H9 (cell line): Measurements from ENCODE around the gene EXOC8. TPM values are rescaled to one million over a fixed set of nuclear protein-coding genes. Genes with fewer than 3 reads are reported as not detected.

Experiments used
- DNase-seq: peaks from one replicate; pipeline ENCODE4 v3.0.0-alpha.2; 2017
- H2AFZ ChIP-seq: one replicate; pipeline ENCODE4 v1.6.1; 2013; ENCODE audit warnings: mild to moderate bottlenecking, low read length, control low read depth, moderate library complexity
- H2AK5ac ChIP-seq: 2 replicates; pipeline ENCODE4 v1.6.1; 2013; ENCODE audit warnings: low read length, control low read depth, mixed read lengths; ENCODE audit not compliant: insufficient read length
- H2BK120ac ChIP-seq: one replicate; pipeline ENCODE4 v1.6.1; 2013; ENCODE audit warnings: low read depth, mild to moderate bottlenecking, low read length, control low read depth, inconsistent platforms; ENCODE audit not compliant: poor library complexity, severe bottlenecking
- H2BK12ac ChIP-seq: 2 replicates; pipeline ENCODE4 v1.6.1; 2013; ENCODE audit warnings: low read length, control low read depth, mixed read lengths, low read depth; ENCODE audit not compliant: insufficient read length
- H2BK15ac ChIP-seq: 2 replicates; pipeline ENCODE4 v1.6.1; 2013; ENCODE audit warnings: low read depth, low read length, control low read depth
- H2BK20ac ChIP-seq: one replicate; pipeline ENCODE4 v1.6.1; 2013; ENCODE audit warnings: low read depth, mild to moderate bottlenecking, low read length, control low read depth, inconsistent platforms; ENCODE audit not compliant: poor library complexity, severe bottlenecking
- H2BK5ac ChIP-seq: 2 replicates; pipeline ENCODE4 v1.6.1; 2013; ENCODE audit warnings: low read length, control low read depth, mixed read lengths; ENCODE audit not compliant: insufficient read length
- H3K14ac ChIP-seq: 2 replicates; pipeline ENCODE4 v1.6.1; 2013; ENCODE audit warnings: low read length, control low read depth; ENCODE audit not compliant: insufficient read depth
- H3K18ac ChIP-seq: 2 replicates; pipeline ENCODE4 v1.6.1; 2013; ENCODE audit warnings: low read depth, mild to moderate bottlenecking, mixed read lengths, low read length, control low read depth; ENCODE audit not compliant: insufficient read length
- H3K23ac ChIP-seq: 2 replicates; pipeline ENCODE4 v1.6.1; 2013; ENCODE audit warnings: low read length, control low read depth, mixed read lengths, low read depth; ENCODE audit not compliant: insufficient read length
- H3K23me2 ChIP-seq: 2 replicates; pipeline ENCODE4 v1.6.1; 2013; ENCODE audit warnings: low read depth, mild to moderate bottlenecking, mixed read lengths, low read length, control low read depth; ENCODE audit not compliant: insufficient read length, poor library complexity, severe bottlenecking
- H3K27ac ChIP-seq: 2 replicates; pipeline ENCODE4 v1.5.1; 2013; ENCODE audit warnings: low read length, control low read depth, mixed read lengths, low read depth; ENCODE audit not compliant: insufficient read length
- H3K27me3 ChIP-seq: 2 replicates; pipeline ENCODE4 v1.6.1; 2013; ENCODE audit warnings: low read length, control low read depth, inconsistent platforms; ENCODE audit not compliant: insufficient read depth
- H3K4ac ChIP-seq: 2 replicates; pipeline ENCODE4 v1.6.1; 2013; ENCODE audit warnings: low read depth, mild to moderate bottlenecking, control low read depth, inconsistent platforms, low read length, moderate library complexity
- H3K4me1 ChIP-seq: 2 replicates; pipeline ENCODE4 v1.6.1; 2013; ENCODE audit warnings: low read length, control low read depth, inconsistent platforms; ENCODE audit not compliant: insufficient read depth
- H3K4me2 ChIP-seq: 2 replicates; pipeline ENCODE4 v1.6.1; 2013; ENCODE audit warnings: low read length, control low read depth, mixed read lengths; ENCODE audit not compliant: insufficient read length, insufficient read depth
- H3K56ac ChIP-seq: 2 replicates; pipeline ENCODE4 v1.6.1; 2013; ENCODE audit warnings: low read depth, mild to moderate bottlenecking, mixed read lengths, low read length, control low read depth; ENCODE audit not compliant: insufficient read length
- H3K79me1 ChIP-seq: 2 replicates; pipeline ENCODE4 v1.6.1; 2013; ENCODE audit warnings: low read depth, mild to moderate bottlenecking, moderate library complexity, low read length, control low read depth, inconsistent platforms; ENCODE audit not compliant: insufficient read depth, poor library complexity, severe bottlenecking
- H3K79me2 ChIP-seq: 2 replicates; pipeline ENCODE4 v1.6.1; 2013; ENCODE audit warnings: low read length, control low read depth, inconsistent platforms; ENCODE audit not compliant: insufficient read depth
- H3K9ac ChIP-seq: 2 replicates; pipeline ENCODE4 v1.6.1; 2013; ENCODE audit warnings: low read length, control low read depth, mixed read lengths; ENCODE audit not compliant: insufficient read length; ENCODE audit errors: extremely low read depth
- H3K9me3 ChIP-seq: one replicate; pipeline ENCODE4 v1.6.1; 2013; ENCODE audit warnings: low read depth, low read length, inconsistent platforms; ENCODE audit not compliant: control insufficient read depth
- H3T11ph ChIP-seq: one replicate; pipeline ENCODE4 v1.6.1; 2013; ENCODE audit warnings: mild to moderate bottlenecking, low read length, control low read depth, inconsistent platforms
- H4K20me1 ChIP-seq: one replicate; pipeline ENCODE4 v1.6.1; 2013; ENCODE audit not compliant: control insufficient read depth, insufficient read length, insufficient read depth
- H4K5ac ChIP-seq: 2 replicates; pipeline ENCODE4 v1.6.1; 2013; ENCODE audit warnings: low read depth, mild to moderate bottlenecking, mixed read lengths, low read length, control low read depth; ENCODE audit not compliant: insufficient read length
- H4K8ac ChIP-seq: replicated peaks from 2 replicates; pipeline ENCODE4 v1.6.1; 2013; ENCODE audit warnings: low read length, control low read depth, mixed read lengths, low read depth; ENCODE audit not compliant: insufficient read length
- H4K91ac ChIP-seq: 2 replicates; pipeline ENCODE4 v1.6.1; 2013; ENCODE audit warnings: low read depth, mild to moderate bottlenecking, moderate library complexity, mixed read lengths, low read length, control low read depth; ENCODE audit not compliant: insufficient read length
- H3K27ac Mint-ChIP-seq, 3 experiments: 2 replicates in 2 of 3; 3 replicates in 1 of 3; pipeline ENCODE4 v1.8.0; 2020 to 2021; ENCODE audit warnings: mixed read lengths in 3 of 3, mild to moderate bottlenecking in 1 of 3, moderate library complexity in 1 of 3
- H3K27me3 Mint-ChIP-seq: 2 replicates; pipeline ENCODE4 v1.8.0; 2021; ENCODE audit warnings: low read depth, mild to moderate bottlenecking, moderate library complexity, mixed read lengths
- H3K36me3 Mint-ChIP-seq, 3 experiments: 2 replicates in 2 of 3; 3 replicates in 1 of 3; pipeline ENCODE4 v1.8.0; 2020 to 2021; ENCODE audit warnings: low read depth in 3 of 3, mixed read lengths in 3 of 3; ENCODE audit not compliant: insufficient read depth in 1 of 3
- H3K4me1 Mint-ChIP-seq, 2 experiments: 2 replicates each; pipeline ENCODE4 v1.8.0; 2020; ENCODE audit warnings: mixed read lengths in 2 of 2
- H3K4me3 Mint-ChIP-seq, 2 experiments: 2 replicates in 1 of 2; 3 replicates in 1 of 2; pipeline ENCODE4 v1.8.0; 2020 to 2021; ENCODE audit warnings: mild to moderate bottlenecking in 2 of 2, mixed read lengths in 2 of 2, moderate library complexity in 1 of 2
- H3K9me3 Mint-ChIP-seq, 2 experiments: 2 replicates in 1 of 2; 3 replicates in 1 of 2; pipeline ENCODE4 v1.8.0; 2020; ENCODE audit warnings: mild to moderate bottlenecking in 2 of 2, mixed read lengths in 2 of 2, moderate library complexity in 1 of 2
- whole genome bisulfite sequencing: extraction: QIAGEN DNeasy Blood & Tissue Kit; methylation state at CpG from one replicate; pipeline ENCODE4 v1.1.7; 2013; ENCODE audit warnings: missing lambda C conversion rate, low lambda C conversion rate, mixed read lengths; ENCODE audit not compliant: insufficient read length; ENCODE audit errors: extremely low coverage; 5-methylcytosine and 5-hydroxymethylcytosine counted together
- total RNA-seq: library from RNA; stranded (reverse); gene quantifications from 2 replicates; pipeline ENCODE4 v1.2.1, GENCODE V29; 2021
- TF ChIP-seq, protein P1 (sequence below): fragments of 200-600 bp; sonication (generic); conservative IDR thresholded peaks from 3 replicates; pipeline ENCODE4 v1.8.0; 2021; ENCODE audit warnings: antibody characterized with exemption, mild to moderate bottlenecking

The EXOC8 gene
- total RNA-seq, 1 experiment from 2014 or later: 10.8 TPM

DNA sequence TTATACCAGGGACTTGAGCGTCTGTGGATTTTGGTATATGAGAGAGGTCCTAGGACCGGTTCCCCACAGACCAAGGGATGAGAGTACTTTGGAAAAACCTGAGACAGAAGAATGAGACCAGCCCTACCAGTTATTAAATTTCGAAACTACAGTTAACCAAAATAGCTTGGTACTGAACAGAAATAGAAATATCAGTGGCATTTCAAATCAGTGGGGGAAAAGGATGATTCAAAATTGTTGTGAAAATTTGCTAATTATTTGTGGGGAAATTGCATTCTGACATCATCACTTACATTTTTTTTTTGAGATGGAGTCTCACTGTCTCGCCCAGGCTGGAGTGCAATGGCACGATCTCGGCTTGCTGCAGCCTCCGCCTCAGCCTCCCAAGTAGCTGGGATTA, 8.2 kb downstream of the EXOC8 start:
- Histone ChIP-seq H3K79me1 (no peaks in the 10 kb centered on the region), H3K27ac (no peak overlapping the region), H3K18ac (no peak overlapping the region), H3K4me2 (no peak overlapping the region), H3K27me3 (no peaks in the 10 kb centered on the region), H2BK120ac (no peak overlapping the region), H2AFZ (no peak overlapping the region), H2BK15ac (no peak overlapping the region), H4K8ac (no peak overlapping the region), H3K4ac (no peak overlapping the region), H3K14ac (no peak overlapping the region), H3K9me3 (no peaks in the 10 kb centered on the region), H3T11ph (no peak overlapping the region), H4K20me1 (no peaks in the 10 kb centered on the region), H4K5ac (no peak overlapping the region), H3K4me1 (no peaks in the 10 kb centered on the region), H2BK5ac (no peak overlapping the region), H3K56ac (no peak overlapping the region), H2BK12ac (no peak overlapping the region), H3K9ac (no peak overlapping the region), H3K79me2 (no peaks in the 10 kb centered on the region; the same call in 1 of the 2 replicates), H4K91ac (no peak overlapping the region), H2AK5ac (no peak overlapping the region), H3K23me2 (no peaks in the 10 kb centered on the region), H2BK20ac (no peak overlapping the region), H3K23ac (no peak overlapping the region)
- H3K27me3 Mint-ChIP-seq: no peaks in the 10 kb centered on the region; the same call in 1 of the 2 replicates
- H3K36me3 Mint-ChIP-seq: no peaks in the 10 kb centered on the region
- H3K4me1 Mint-ChIP-seq: peaks cover 8 to 15% of the 10 kb centered on the region in 2 experiments
- no peak for DNase-seq
- WGBS: no CpG with 5 or more reads among the region's 7 CpGs
- no peak overlapping the region for H3K4me3 Mint-ChIP-seq
- H3K9me3 Mint-ChIP-seq: no peaks in the 10 kb centered on the region
- TF ChIP-seq, protein P1, sequence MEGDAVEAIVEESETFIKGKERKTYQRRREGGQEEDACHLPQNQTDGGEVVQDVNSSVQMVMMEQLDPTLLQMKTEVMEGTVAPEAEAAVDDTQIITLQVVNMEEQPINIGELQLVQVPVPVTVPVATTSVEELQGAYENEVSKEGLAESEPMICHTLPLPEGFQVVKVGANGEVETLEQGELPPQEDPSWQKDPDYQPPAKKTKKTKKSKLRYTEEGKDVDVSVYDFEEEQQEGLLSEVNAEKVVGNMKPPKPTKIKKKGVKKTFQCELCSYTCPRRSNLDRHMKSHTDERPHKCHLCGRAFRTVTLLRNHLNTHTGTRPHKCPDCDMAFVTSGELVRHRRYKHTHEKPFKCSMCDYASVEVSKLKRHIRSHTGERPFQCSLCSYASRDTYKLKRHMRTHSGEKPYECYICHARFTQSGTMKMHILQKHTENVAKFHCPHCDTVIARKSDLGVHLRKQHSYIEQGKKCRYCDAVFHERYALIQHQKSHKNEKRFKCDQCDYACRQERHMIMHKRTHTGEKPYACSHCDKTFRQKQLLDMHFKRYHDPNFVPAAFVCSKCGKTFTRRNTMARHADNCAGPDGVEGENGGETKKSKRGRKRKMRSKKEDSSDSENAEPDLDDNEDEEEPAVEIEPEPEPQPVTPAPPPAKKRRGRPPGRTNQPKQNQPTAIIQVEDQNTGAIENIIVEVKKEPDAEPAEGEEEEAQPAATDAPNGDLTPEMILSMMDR: no peak
- H3K27ac Mint-ChIP-seq: no peak overlapping the region
